ENCODE data around the gene MED17.

Gene MED17

DNA sequence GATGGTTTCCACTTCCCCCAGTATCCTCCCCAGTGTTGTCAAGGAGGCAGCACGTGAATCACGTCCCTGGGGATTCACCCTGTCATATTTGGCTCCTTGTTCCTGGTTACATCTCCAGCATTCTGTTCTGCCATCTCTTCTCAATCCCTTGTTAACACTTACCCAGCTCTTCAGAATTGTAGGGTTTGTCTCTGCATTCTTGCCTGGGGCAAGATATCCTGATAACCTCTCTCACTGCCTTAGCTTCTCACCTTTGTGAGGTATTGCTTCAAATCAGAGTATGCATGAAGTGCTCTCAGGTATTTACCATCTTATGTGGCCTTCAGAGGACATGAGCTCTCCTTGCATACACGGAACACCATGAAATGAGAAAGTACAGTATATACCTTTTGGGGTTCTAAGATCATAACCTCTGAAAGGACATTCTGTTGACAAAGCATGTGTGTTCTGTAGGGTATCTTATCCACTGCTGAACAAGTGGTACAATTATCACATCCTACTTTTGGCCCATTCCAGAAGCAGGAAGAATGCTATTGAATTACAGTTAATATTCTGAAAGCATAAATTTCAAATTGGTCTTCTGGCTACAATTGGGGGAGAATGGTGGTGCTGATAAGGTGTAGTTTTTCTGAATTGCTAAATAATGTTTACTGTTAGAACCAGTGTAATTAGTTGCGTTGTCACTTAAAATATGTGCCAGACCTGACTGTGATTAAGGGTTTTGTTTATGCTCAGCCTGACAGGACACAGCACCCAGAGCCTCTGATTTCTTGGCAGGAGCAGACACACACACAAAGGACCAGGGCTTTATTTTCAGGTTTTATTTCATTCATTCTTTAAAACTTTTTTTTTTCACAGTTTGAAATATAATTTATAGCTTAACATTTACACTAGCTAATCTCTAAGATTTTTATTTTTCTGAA is 33.6 kb downstream of the MED17 start:
- peak; percentile 40 for DNase-seq

GRCh38 chr11:93819966-93820695 is 36.0 kb downstream of the MED17 start:
- DNase-seq = no peak

GRCh38 chr11:93820847-93821246 is 36.8 kb downstream of the MED17 start:
- DNase-seq = no peak

GRCh38 chr11:93821617-93822016 is 37.5 kb downstream of the MED17 start:
- DNase-seq = no peak

- peak; percentile 30 for DNase-seq
Measured at GRCh38 chr11:93822359-93822758, 38.3 kb downstream of the MED17 start.

- DNase-seq = no peak
Measured at GRCh38 chr11:93823210-93823609, 39.1 kb downstream of the MED17 start.

DNA sequence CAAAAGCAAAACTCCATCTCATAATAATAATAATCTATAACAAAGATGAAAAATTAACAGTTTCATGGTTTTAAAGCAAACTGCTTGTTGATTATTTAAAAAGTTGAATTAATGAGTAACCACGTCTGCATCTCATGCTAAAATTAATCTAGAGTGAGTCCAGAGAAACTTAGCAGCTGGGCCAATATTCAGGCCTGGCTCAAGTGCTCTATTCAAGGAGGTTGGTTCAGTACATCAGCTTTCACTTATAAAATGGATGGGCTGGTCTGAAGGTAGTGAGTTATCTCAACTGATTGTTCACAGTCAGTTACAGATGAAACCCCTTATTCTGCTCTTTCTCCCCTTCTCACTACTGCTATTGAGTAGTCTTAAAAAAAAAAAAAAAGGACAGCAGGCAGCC is 43.3 kb downstream of the MED17 start:
- DNase-seq = no peak

- DNase-seq = no peak
Measured at GRCh38 chr11:93829598-93829997, 45.5 kb downstream of the MED17 start.

DNA sequence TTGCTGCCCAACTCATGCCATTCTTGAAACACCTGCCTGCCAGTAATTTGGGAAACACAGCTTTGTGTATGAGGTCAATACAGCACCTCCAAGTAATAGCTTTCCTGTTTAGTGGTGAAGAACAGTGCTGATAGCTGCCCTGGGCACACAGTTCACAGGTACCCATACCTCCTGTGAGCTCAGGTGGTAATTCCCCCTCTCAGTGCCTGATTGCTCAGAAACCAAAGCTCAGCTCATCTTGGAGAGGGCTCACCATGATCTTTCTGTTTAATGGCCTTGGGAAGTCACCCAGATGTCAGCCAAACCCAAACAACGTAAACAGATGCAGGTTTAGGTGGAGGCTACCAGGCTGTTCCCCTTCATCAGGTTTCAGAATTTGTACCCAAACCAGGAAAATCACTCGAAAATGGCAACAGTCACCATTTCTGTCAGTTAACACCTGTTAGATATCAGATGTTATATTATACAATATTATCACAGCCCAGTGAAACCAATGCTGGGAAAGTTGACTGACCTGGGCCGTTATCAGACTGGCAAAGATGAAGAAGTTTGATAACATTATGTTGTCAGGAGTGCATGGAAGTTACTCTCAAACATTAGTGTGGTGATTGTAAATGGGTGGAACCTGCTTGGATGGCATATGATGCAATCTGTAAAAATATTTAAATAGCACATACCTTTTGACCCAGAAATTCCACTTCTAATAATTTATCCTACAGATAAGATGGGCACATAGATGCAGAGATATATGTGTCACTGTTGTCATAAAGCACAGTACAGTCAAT is 47.5 kb downstream of the MED17 start:
- no peak for DNase-seq

GRCh38 chr11:93832780-93833179 is 48.7 kb downstream of the MED17 start:
- DNase-seq = no peak

DNA sequence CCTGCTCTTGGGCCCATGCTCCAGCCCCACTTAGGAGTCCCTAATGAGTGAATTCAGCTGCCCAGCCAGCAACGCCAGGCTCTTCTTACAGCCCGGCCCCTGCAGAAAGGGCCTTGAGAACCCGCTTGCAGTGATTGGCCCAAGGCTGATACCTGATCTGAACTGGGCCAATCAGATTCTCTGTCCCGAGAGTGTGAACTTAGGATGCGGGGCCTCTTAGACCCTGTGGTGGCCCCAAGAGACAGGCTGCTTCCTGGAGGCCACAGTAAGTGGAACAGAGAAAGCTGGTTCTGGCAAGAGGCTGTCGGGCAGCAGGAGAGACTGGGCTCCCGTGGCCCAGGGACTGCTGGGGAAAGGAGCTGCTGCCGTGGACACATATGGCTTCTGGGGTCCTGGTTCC is 54.9 kb downstream of the MED17 start:
- DNase-seq = no peak

- DNase-seq = no peak
Measured at GRCh38 chr11:93840180-93840579, 56.1 kb downstream of the MED17 start.

DNA sequence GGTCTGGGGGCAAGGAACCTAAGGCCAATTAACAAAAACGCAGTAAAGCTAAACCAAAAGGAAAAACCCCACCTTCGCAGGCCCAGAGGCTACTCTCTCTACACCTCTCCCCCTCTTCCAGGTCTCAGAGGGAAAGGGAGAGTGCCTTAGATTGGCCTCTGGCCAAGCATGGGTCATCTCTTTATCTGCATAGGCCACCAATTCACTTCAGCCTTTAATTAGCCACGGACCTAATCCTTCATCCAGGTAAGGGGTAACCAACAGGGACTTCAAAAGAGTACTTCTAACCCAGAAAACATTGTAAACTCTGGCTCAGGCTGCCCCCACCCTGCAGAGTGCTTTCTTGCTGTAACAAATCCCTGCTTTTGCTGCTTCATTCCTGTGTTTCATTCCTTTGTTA is 56.9 kb downstream of the MED17 start:
- DNase-seq = no peak

- no peak for DNase-seq
Measured at GRCh38 chr11:93841446-93841845, 57.4 kb downstream of the MED17 start.

GRCh38 chr11:93842034-93842433 is 58.0 kb downstream of the MED17 start:
- no peak for DNase-seq

GRCh38 chr11:93842461-93842860 is 58.4 kb downstream of the MED17 start:
- DNase-seq = peak; percentile 26

DNA sequence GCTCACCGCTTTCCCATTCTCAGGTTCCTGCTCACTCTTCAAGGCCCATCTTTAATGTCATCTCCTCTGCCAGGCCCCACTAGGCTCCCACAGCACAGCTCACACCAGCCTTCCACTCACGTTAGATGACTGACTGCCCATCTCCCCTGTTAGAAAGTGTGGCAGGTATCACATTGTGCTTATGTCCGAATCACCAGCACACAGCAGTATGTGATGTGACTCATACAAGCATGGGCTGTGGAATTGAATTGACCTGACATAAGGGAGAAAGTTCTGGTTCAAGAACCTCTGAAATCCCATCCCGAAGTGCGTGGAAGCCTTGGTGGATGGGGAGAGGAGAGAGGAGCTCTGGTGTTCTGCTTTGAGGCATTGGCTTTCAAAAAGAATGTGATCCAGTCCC is 59.8 kb downstream of the MED17 start:
- no peak for DNase-seq

- DNase-seq = no peak
Measured at GRCh38 chr11:93844568-93844967, 60.5 kb downstream of the MED17 start.

- DNase-seq = peak; percentile 42
Measured at GRCh38 chr11:93845181-93846092, 61.4 kb downstream of the MED17 start.

GRCh38 chr11:93846411-93846810 is 62.3 kb downstream of the MED17 start:
- DNase-seq = peak; percentile 80

GRCh38 chr11:93849201-93849600 is 65.1 kb downstream of the MED17 start:
- DNase-seq = no peak
